Measurements from ENCODE around the gene MRPL4.

Gene MRPL4

GRCh38 chr19:10292789-10293636, 41.0 kb downstream of the MRPL4 start:
- peak overlapping the region; percentile 46; the same call in 1 of the 2 replicates for H3K4me3 ChIP-seq (ENCODE audit: low read depth, low read length)
- no peak for TF ChIP-seq CTCF (IDR thresholded peaks at IDR 0.05; ENCODE audit: control insufficient read depth, extremely low read depth, insufficient read depth)
- DNase-seq (ENCODE audit: low read depth), result no peak

GRCh38 chr19:10293637-10294367, 41.8 kb downstream of the MRPL4 start:
- DNase-seq (ENCODE audit: low read depth), result no peak
- no peak overlapping the region for H3K4me3 ChIP-seq (ENCODE audit: low read depth, low read length)
- TF ChIP-seq CTCF (IDR thresholded peaks at IDR 0.05; ENCODE audit: control insufficient read depth, extremely low read depth, insufficient read depth), result no peak

GRCh38 chr19:10294368-10294697, 42.3 kb downstream of the MRPL4 start:
- no peak for TF ChIP-seq CTCF (IDR thresholded peaks at IDR 0.05; ENCODE audit: control insufficient read depth, extremely low read depth, insufficient read depth)
- H3K4me3 ChIP-seq (ENCODE audit: low read depth, low read length), result no peak overlapping the region
- no peak for DNase-seq (ENCODE audit: low read depth)

- H3K4me3 ChIP-seq (ENCODE audit: low read depth, low read length), result no peak overlapping the region
- no peak for TF ChIP-seq CTCF (IDR thresholded peaks at IDR 0.05; ENCODE audit: control insufficient read depth, extremely low read depth, insufficient read depth)
- no peak for DNase-seq (ENCODE audit: low read depth)
Observed at GRCh38 chr19:10295305-10295846, 43.4 kb downstream of the MRPL4 start.

- DNase-seq (ENCODE audit: low read depth), result no peak
- H3K4me3 ChIP-seq (ENCODE audit: low read depth, low read length), result no peak overlapping the region
- no peak for TF ChIP-seq CTCF (IDR thresholded peaks at IDR 0.05; ENCODE audit: control insufficient read depth, extremely low read depth, insufficient read depth)
Observed at GRCh38 chr19:10295847-10296591, 44.0 kb downstream of the MRPL4 start.

- no peak overlapping the region for H3K4me3 ChIP-seq (ENCODE audit: low read depth, low read length)
- DNase-seq (ENCODE audit: low read depth), result no peak
- TF ChIP-seq CTCF (IDR thresholded peaks at IDR 0.05; ENCODE audit: control insufficient read depth, extremely low read depth, insufficient read depth), result no peak
Observed at GRCh38 chr19:10299545-10300458, 47.8 kb downstream of the MRPL4 start.
